Endothelial cell of umbilical vein (primary cell): ENCODE results near the gene EFNA4. TPM values are rescaled to one million over a fixed set of nuclear protein-coding genes. Genes with fewer than 3 reads are reported as not detected.

Experiments used
- BruUV-seq: library from RNA; stranded (reverse); fragments of 400-500 nt; replicated peaks from 2 replicates; lab custom pipeline; 2021; lab: Mats Ljungman, UMichigan
- CTCF ChIA-PET: fragments of 300-600, 350-600 bp; sonication (Branson Sonifier 250); formaldehyde crosslinking; loops from one replicate; lab custom pipeline; 2021; ENCODE audit warnings: antibody characterized with exemption, inconsistent platforms; lab: Charles Lee
- POLR2A ChIA-PET: fragments of 300-600, 350-600 bp; sonication (Branson Sonifier 250); formaldehyde crosslinking; loops from one replicate; lab custom pipeline; 2021; ENCODE audit warnings: antibody characterized with exemption, inconsistent platforms; lab: Charles Lee
- DNase-seq: peaks from one replicate; pipeline ENCODE4 v3.0.0-alpha.2; 2011; ENCODE audit warnings: low read depth, low spot score
- FAIRE-seq: peaks from 2 replicates; lab custom pipeline; 2011; peaks lifted over from hg19 to GRCh38; lab: Jason Lieb, UNC
- H2AFZ ChIP-seq: 2 replicates; pipeline ENCODE4 v1.6.0; 2012; ENCODE audit warnings: low read depth, low read length, control low read depth, inconsistent platforms
- H3K27ac ChIP-seq: 2 replicates; pipeline ENCODE4 v1.5.1; 2011; ENCODE audit warnings: low read depth, mild to moderate bottlenecking, control low read depth, low read length, moderate library complexity; ENCODE audit not compliant: insufficient read depth
- H3K27me3 ChIP-seq, 2 experiments: 2 replicates each; pipeline versions ENCODE4 v1.6.0 to v1.6.1; 2011; ENCODE audit warnings: low read length in 2 of 2, mixed read lengths in 1 of 2; ENCODE audit not compliant: control insufficient read depth in 2 of 2, insufficient read depth in 2 of 2
- H3K36me3 ChIP-seq, 2 experiments: 2 replicates in 1 of 2; 3 replicates in 1 of 2; pipeline ENCODE4 v1.5.1; 2011; ENCODE audit warnings: low read length in 2 of 2, mild to moderate bottlenecking in 1 of 2, moderate library complexity in 1 of 2; ENCODE audit not compliant: control insufficient read depth in 2 of 2, insufficient read depth in 2 of 2; ENCODE audit errors: extremely low read depth in 1 of 2
- H3K4me1 ChIP-seq: 3 replicates; pipeline ENCODE4 v1.5.1; 2011; ENCODE audit warnings: mild to moderate bottlenecking, low read length; ENCODE audit not compliant: control insufficient read depth, insufficient read depth; ENCODE audit errors: extremely low read depth
- H3K4me2 ChIP-seq: 2 replicates; pipeline ENCODE4 v1.6.1; 2011; ENCODE audit warnings: low read length, control low read depth, mixed read lengths; ENCODE audit not compliant: insufficient read depth
- H3K4me3 ChIP-seq, 3 experiments: fragments of 200-600 bp in 1 of 3; sonication (generic), shearing (Covaris generic) in 1 of 3; replicated peaks in 1 of 3; 2 replicates each; pipeline ENCODE4 v1.5.1; 2011 to 2016; ENCODE audit warnings: control low read depth in 3 of 3, low read length in 3 of 3, mild to moderate bottlenecking in 2 of 3, inconsistent platforms in 1 of 3, low read depth in 1 of 3, moderate library complexity in 1 of 3; ENCODE audit not compliant: insufficient read depth in 1 of 3
- H3K79me2 ChIP-seq: 2 replicates; pipeline ENCODE4 v1.6.0; 2012; ENCODE audit warnings: low read length, inconsistent platforms; ENCODE audit not compliant: control insufficient read depth, insufficient read depth
- H3K9ac ChIP-seq: replicated peaks from 2 replicates; pipeline ENCODE3; 2011; ENCODE audit warnings: low read length, control low read depth; ENCODE audit not compliant: insufficient read depth; ENCODE audit errors: extremely low read depth
- H3K9me1 ChIP-seq: replicated peaks from 3 replicates; pipeline ENCODE4 v1.6.0; 2011; ENCODE audit warnings: mild to moderate bottlenecking, low read length; ENCODE audit not compliant: control insufficient read depth, insufficient read depth; ENCODE audit errors: extremely low read depth
- H3K9me3 ChIP-seq: replicated peaks from 2 replicates; pipeline ENCODE4 v1.5.1; 2012; ENCODE audit warnings: low read length, inconsistent platforms; ENCODE audit not compliant: control insufficient read depth, insufficient read depth
- H4K20me1 ChIP-seq: replicated peaks from 2 replicates; pipeline ENCODE3; 2011; ENCODE audit warnings: mild to moderate bottlenecking, low read length; ENCODE audit not compliant: control insufficient read depth, insufficient read depth; ENCODE audit errors: extremely low read depth
- EZH2 ChIP-seq: IDR thresholded peaks from 2 replicates; pipeline ENCODE4 v1.6.1; 2012; ENCODE audit warnings: borderline replicate concordance, low read depth, mild to moderate bottlenecking, moderate library complexity, low read length, inconsistent platforms; ENCODE audit not compliant: severe bottlenecking
- JUN ChIP-seq: IDR thresholded peaks from 2 replicates; pipeline ENCODE4 v1.6.1; 2011; ENCODE audit warnings: borderline replicate concordance, low read depth; ENCODE audit not compliant: insufficient read length, insufficient read depth
- MYC ChIP-seq: IDR thresholded peaks from one replicate; pipeline ENCODE4 v1.6.1; 2011; ENCODE audit warnings: mild to moderate bottlenecking, low read depth, low read length
- dilution Hi-C: fragments of 300-500 bp; cut with MboI; formaldehyde crosslinking; loops from one replicate; pipeline ENCODE4 v1.15.0; 2019; ENCODE audit warnings: low sequenced_read_pairs; ENCODE audit not compliant: extremely low pct_ligation_motif_present
- intact Hi-C: fragments of 100-400 bp; cut with micrococcal nuclease; formaldehyde crosslinking; loops from one replicate; pipeline ENCODE4 v1.10.0; 2022
- polyA plus RNA-seq, 4 experiments: library from polyadenylated mRNA; depleted of rRNA in 3 of 4; stranded (reverse) in 3 of 4; unstranded in 1 of 4; fragments of >200 nt; gene quantifications; 2 replicates each; pipeline versions ENCODE4 v1.2.1 to v1.2.3, GENCODE V29; 2011 to 2012; ENCODE audit warnings: missing spikeins in 1 of 4
- total RNA-seq: library from RNA; stranded (reverse); gene quantifications from 2 replicates; pipeline ENCODE4 v1.2.3, GENCODE V29; 2021
- TF ChIP-seq, protein P1 (sequence below), 2 donors: IDR thresholded peaks; 1 replicate in 1 of 2; 2 replicates in 1 of 2; pipeline ENCODE4 v1.5.1; 2011; ENCODE audit warnings: low read length in 2 of 2, mild to moderate bottlenecking in 2 of 2, moderate library complexity in 2 of 2, control low read depth in 1 of 2, inconsistent platforms in 1 of 2, low read depth in 1 of 2; ENCODE audit not compliant: insufficient read depth in 1 of 2; ENCODE audit errors: extremely low read depth in 1 of 2

The EFNA4 gene
- total and polyA plus RNA-seq, 2 donors (not counting 3 experiments of a cell fraction or from before 2014, with no cell fraction given) = 16.5 to 25.2 TPM

DNA sequence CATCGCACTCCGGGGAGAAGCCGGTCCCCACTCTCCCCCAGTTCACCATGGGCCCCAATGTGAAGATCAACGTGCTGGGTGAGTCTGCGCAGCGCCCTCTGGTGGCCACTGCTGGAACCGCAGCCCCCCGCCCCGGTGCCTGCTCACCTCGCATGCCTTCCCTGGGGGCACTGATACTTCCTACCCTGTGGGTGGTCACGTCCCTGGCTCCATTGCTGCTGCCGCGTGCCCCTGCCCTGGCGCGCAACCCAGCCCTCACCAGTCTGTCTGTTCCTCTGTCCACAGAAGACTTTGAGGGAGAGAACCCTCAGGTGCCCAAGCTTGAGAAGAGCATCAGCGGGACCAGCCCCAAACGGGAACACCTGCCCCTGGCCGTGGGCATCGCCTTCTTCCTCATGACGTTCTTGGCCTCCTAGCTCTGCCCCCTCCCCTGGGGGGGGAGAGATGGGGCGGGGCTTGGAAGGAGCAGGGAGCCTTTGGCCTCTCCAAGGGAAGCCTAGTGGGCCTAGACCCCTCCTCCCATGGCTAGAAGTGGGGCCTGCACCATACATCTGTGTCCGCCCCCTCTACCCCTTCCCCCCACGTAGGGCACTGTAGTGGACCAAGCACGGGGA, 22.7 kb downstream of the EFNA4 start:
- peak; percentile 58 for DNase-seq
- Histone ChIP-seq H3K4me2 (no peak overlapping the region), H3K4me1 (peaks cover 10% of the 10 kb centered on the region), H3K79me2 (no peaks in the 10 kb centered on the region), H3K27me3 (peaks cover 16 to 22% of the 10 kb centered on the region in 2 experiments), H3K36me3 (no peaks in the 10 kb centered on the region), H3K4me3 (peak overlapping the region in 1 of 3 experiments; percentile 48), H3K27ac (no peak overlapping the region), H3K9me3 (no peaks in the 10 kb centered on the region), H2AFZ (no peak overlapping the region), H3K9me1 (no peaks in the 10 kb centered on the region), H4K20me1 (no peaks in the 10 kb centered on the region), H3K9ac (no peak overlapping the region)
- FAIRE-seq = peak; percentile 85
- TF ChIP-seq EZH2 = no peak
- TF ChIP-seq, protein P1, sequence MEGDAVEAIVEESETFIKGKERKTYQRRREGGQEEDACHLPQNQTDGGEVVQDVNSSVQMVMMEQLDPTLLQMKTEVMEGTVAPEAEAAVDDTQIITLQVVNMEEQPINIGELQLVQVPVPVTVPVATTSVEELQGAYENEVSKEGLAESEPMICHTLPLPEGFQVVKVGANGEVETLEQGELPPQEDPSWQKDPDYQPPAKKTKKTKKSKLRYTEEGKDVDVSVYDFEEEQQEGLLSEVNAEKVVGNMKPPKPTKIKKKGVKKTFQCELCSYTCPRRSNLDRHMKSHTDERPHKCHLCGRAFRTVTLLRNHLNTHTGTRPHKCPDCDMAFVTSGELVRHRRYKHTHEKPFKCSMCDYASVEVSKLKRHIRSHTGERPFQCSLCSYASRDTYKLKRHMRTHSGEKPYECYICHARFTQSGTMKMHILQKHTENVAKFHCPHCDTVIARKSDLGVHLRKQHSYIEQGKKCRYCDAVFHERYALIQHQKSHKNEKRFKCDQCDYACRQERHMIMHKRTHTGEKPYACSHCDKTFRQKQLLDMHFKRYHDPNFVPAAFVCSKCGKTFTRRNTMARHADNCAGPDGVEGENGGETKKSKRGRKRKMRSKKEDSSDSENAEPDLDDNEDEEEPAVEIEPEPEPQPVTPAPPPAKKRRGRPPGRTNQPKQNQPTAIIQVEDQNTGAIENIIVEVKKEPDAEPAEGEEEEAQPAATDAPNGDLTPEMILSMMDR (IDR thresholded peaks at IDR 0.05; ENCODE audit: extremely low read depth in 1 of 2, insufficient read depth in 1 of 2, low read depth in 1 of 2, low read length in 2 of 2) = peak; percentile 88 to 99
- dilution Hi-C loops = no loop called here
- CTCF ChIA-PET = interaction anchor here (0.7 to 3.1 kb wide), 15 partner anchors 10 to 179 kb away, joined by 3 to 67 read pairs (median 14); partner anchors contain the start of genes ADAM15, EFNA4, KRTCAP2 and PYGO2
- BruUV-seq = no TSS peak
- intact Hi-C loops = loop anchor here (1.0 kb wide), 1 partner anchor 527 kb away; no protein-coding TSS in a partner anchor
- POLR2A ChIA-PET = no interaction called here

DNA sequence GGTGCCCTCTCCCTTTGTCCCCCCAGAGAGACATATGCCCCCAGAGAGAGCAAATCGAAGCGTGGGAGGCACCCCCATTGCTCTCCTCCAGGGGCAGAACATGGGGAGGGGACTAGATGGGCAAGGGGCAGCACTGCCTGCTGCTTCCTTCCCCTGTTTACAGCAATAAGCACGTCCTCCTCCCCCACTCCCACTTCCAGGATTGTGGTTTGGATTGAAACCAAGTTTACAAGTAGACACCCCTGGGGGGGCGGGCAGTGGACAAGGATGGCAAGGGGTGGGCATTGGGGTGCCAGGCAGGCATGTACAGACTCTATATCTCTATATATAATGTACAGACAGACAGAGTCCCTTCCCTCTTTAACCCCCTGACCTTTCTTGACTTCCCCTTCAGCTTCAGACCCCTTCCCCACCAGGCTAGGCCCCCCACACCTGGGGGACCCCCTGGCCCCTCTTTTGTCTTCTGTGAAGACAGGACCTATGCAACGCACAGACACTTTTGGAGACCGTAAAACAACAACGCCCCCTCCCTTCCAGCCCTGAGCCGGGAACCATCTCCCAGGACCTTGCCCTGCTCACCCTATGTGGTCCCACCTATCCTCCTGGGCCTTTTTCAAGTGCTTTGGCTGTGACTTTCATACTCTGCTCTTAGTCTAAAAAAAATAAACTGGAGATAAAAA, 23.5 kb downstream of the EFNA4 start:
- POLR2A ChIA-PET = no interaction called here

More for the DNA sequence above, 23.5 kb downstream of the EFNA4 start:
- CTCF ChIA-PET = interaction anchor here (1.5 to 3.1 kb wide), 5 partner anchors 11 to 180 kb away, joined by 6 to 67 read pairs (median 24); partner anchors contain the start of gene KRTCAP2
- no peak overlapping the region for H3K4me3 ChIP-seq
- no peaks in the 10 kb centered on the region for H3K9me3 ChIP-seq
- H3K36me3 ChIP-seq = no peaks in the 10 kb centered on the region
- no peaks in the 10 kb centered on the region for H3K9me1 ChIP-seq
- no peak overlapping the region for H3K9ac ChIP-seq
- intact Hi-C loops (loop anchor here (1.0 kb wide), 1 partner anchor 528 kb away; no protein-coding TSS in a partner anchor), dilution Hi-C loops (no loop called here)
- H4K20me1 ChIP-seq = no peaks in the 10 kb centered on the region
- peaks cover 10% of the 10 kb centered on the region for H3K4me1 ChIP-seq
- TF ChIP-seq MYC (no peak), JUN (no peak), EZH2 (no peak)
- TF ChIP-seq, protein P1 (IDR thresholded peaks at IDR 0.05; ENCODE audit: extremely low read depth in 1 of 2, insufficient read depth in 1 of 2, low read depth in 1 of 2, low read length in 2 of 2) = no peak
- H3K27ac ChIP-seq = no peak overlapping the region
- H3K4me2 ChIP-seq = no peak overlapping the region
- H2AFZ ChIP-seq = no peak overlapping the region
- no TSS peak for BruUV-seq
- no peaks in the 10 kb centered on the region for H3K79me2 ChIP-seq
- FAIRE-seq (no peak), DNase-seq (no peak)
- peaks cover 12 to 15% of the 10 kb centered on the region in 2 experiments for H3K27me3 ChIP-seq
